GM18951 (cell line): Measurements from ENCODE around the gene FAM186B.

Experiments used
- POLR2A ChIP-seq: IDR thresholded peaks from 4 replicates; pipeline ENCODE4 v1.6.1; 2011; ENCODE audit warnings: mild to moderate bottlenecking; ENCODE audit not compliant: insufficient read length, insufficient read depth; ENCODE audit errors: extremely low read depth
- in situ Hi-C: fragments of 300-500 bp; cut with MboI; formaldehyde crosslinking; loops from one replicate; pipeline ENCODE4 v1.12.0; 2022; ENCODE audit warnings: low sequenced_read_pairs, mixed read lengths, inconsistent platforms; ENCODE audit not compliant: unreplicated experiment

Gene FAM186B

GRCh38 chr12:49563951-49564685, 41.3 kb downstream of the FAM186B start:
- in situ Hi-C loops = no loop called here
- no peak for TF ChIP-seq POLR2A

- TF ChIP-seq POLR2A = no peak
- in situ Hi-C loops = no loop called here
Observed at GRCh38 chr12:49562831-49563230, 42.6 kb downstream of the FAM186B start.

- no peak for TF ChIP-seq POLR2A
- in situ Hi-C loops = no loop called here
Observed at GRCh38 chr12:49562233-49562632, 43.2 kb downstream of the FAM186B start.

GRCh38 chr12:49560695-49561094, 44.7 kb downstream of the FAM186B start:
- in situ Hi-C loops = no loop called here
- TF ChIP-seq POLR2A = no peak

GRCh38 chr12:49559011-49559675, 46.3 kb downstream of the FAM186B start:
- in situ Hi-C loops = no loop called here
- TF ChIP-seq POLR2A = no peak

- TF ChIP-seq POLR2A = no peak
- in situ Hi-C loops = no loop called here
Observed at GRCh38 chr12:49558526-49558925, 46.9 kb downstream of the FAM186B start.

- TF ChIP-seq POLR2A = no peak
- in situ Hi-C loops = no loop called here
Observed at GRCh38 chr12:49557917-49558215, 47.6 kb downstream of the FAM186B start.

- in situ Hi-C loops = no loop called here
Observed at GRCh38 chr12:49557187-49557916, 48.1 kb downstream of the FAM186B start.

GRCh38 chr12:49556391-49557186, 48.9 kb downstream of the FAM186B start:
- in situ Hi-C loops = no loop called here
- no peak for TF ChIP-seq POLR2A

More at GRCh38 chr12:49557187-49557916, 48.1 kb downstream of the FAM186B start:
- no peak for TF ChIP-seq POLR2A

GRCh38 chr12:49555631-49556390, 49.6 kb downstream of the FAM186B start:
- no peak for TF ChIP-seq POLR2A

GRCh38 chr12:49554266-49554665, 51.2 kb downstream of the FAM186B start:
- TF ChIP-seq POLR2A = no peak
- in situ Hi-C loops = no loop called here

More at GRCh38 chr12:49555631-49556390, 49.6 kb downstream of the FAM186B start:
- in situ Hi-C loops = no loop called here

GRCh38 chr12:49553512-49554088, 51.8 kb downstream of the FAM186B start:
- TF ChIP-seq POLR2A = no peak
- in situ Hi-C loops = no loop called here
